GM23338 (cell line): Measurements from ENCODE around the gene LONRF2. TPM values are rescaled to one million over a fixed set of nuclear protein-coding genes. Genes with fewer than 3 reads are reported as not detected.

Experiments
- ATAC-seq: fragments of 200-7000 bp; cut with Tn5 transposase; 3 replicates; pipeline ENCODE4 v1.9.1; 2020
- DNase-seq: peaks from one replicate; pipeline ENCODE4 v3.0.0-alpha.2; 2015; ENCODE audit warnings: low spot score
- H2AFZ ChIP-seq: fragments of 200-600 bp; sonication (generic); 2 replicates; pipeline ENCODE4 v1.8.0; 2016; ENCODE audit warnings: antibody characterized with exemption, mild to moderate bottlenecking, moderate library complexity
- H3F3A ChIP-seq: fragments of 200-600 bp; sonication (generic); replicated peaks from 2 replicates; pipeline ENCODE4 v1.8.0; 2017; ENCODE audit warnings: antibody characterized with exemption, mixed run types, low read depth
- H3K27ac ChIP-seq: fragments of 200-600 bp; sonication (generic); 2 replicates; pipeline ENCODE4 v1.6.1; 2016; ENCODE audit warnings: low read depth
- H3K27me3 ChIP-seq: fragments of 200-600 bp; sonication (generic); 2 replicates; pipeline ENCODE4 v1.8.0; 2016; ENCODE audit warnings: mild to moderate bottlenecking, mixed run types, moderate library complexity; ENCODE audit not compliant: insufficient read depth
- H3K36me3 ChIP-seq: fragments of 200-600 bp; sonication (generic); 2 replicates; pipeline ENCODE4 v1.8.0; 2016; ENCODE audit warnings: mild to moderate bottlenecking; ENCODE audit not compliant: insufficient read depth
- H3K4me1 ChIP-seq: fragments of 200-600 bp; sonication (generic); 2 replicates; pipeline ENCODE4 v1.8.0; 2016; ENCODE audit warnings: mild to moderate bottlenecking, moderate library complexity; ENCODE audit not compliant: insufficient read depth
- H3K4me2 ChIP-seq: fragments of 200-600 bp; sonication (generic); 2 replicates; pipeline ENCODE4 v1.7.1; 2017; ENCODE audit warnings: mixed run types
- H3K4me3 ChIP-seq: fragments of 200-600 bp; sonication (generic); 2 replicates; pipeline ENCODE4 v1.6.1; 2016; ENCODE audit warnings: mixed run types
- H3K79me2 ChIP-seq: fragments of 200-600 bp; sonication (generic); replicated peaks from 2 replicates; pipeline ENCODE4 v1.8.0; 2017; ENCODE audit warnings: mild to moderate bottlenecking; ENCODE audit not compliant: insufficient read depth
- H3K9me2 ChIP-seq: fragments of 200-600 bp; sonication (generic); 2 replicates; pipeline ENCODE4 v1.8.0; 2017; ENCODE audit not compliant: insufficient read depth
- H4K20me1 ChIP-seq: fragments of 200-600 bp; sonication (generic); replicated peaks from 2 replicates; pipeline ENCODE4 v1.8.0; 2017; ENCODE audit warnings: mild to moderate bottlenecking; ENCODE audit not compliant: insufficient read depth
- H3K27ac Mint-ChIP-seq: 2 replicates; pipeline ENCODE4 v1.8.0; 2020; ENCODE audit warnings: inconsistent platforms, mild to moderate bottlenecking, moderate library complexity, mixed read lengths
- H3K27me3 Mint-ChIP-seq: 3 replicates; pipeline ENCODE4 v1.8.0; 2022; ENCODE audit warnings: low read depth, mild to moderate bottlenecking, moderate library complexity, mixed read lengths, inconsistent platforms; ENCODE audit not compliant: insufficient read depth, poor library complexity
- H3K36me3 Mint-ChIP-seq: 3 replicates; pipeline ENCODE4 v1.8.0; 2021; ENCODE audit warnings: low read depth, mild to moderate bottlenecking, inconsistent platforms, moderate library complexity, mixed read lengths
- H3K4me1 Mint-ChIP-seq: 3 replicates; pipeline ENCODE4 v1.8.0; 2020; ENCODE audit warnings: mild to moderate bottlenecking, inconsistent platforms, mixed read lengths
- H3K4me3 Mint-ChIP-seq: 3 replicates; pipeline ENCODE4 v1.8.0; 2021; ENCODE audit warnings: moderate library complexity, mild to moderate bottlenecking, inconsistent platforms, mixed read lengths
- H3K9me3 Mint-ChIP-seq: 3 replicates; pipeline ENCODE4 v1.8.0; 2020; ENCODE audit warnings: moderate library complexity, mild to moderate bottlenecking, inconsistent platforms, mixed read lengths
- CREB1 ChIP-seq: fragments of 250-450 bp; sonication (Bioruptor Pico); IDR thresholded peaks from 2 replicates; pipeline ENCODE4 v1.5.0; 2020; ENCODE audit warnings: low read depth, mild to moderate bottlenecking, moderate library complexity
- CTCF ChIP-seq, 2 experiments: fragments of 200-600 bp in 1 of 2; sonication (generic) in 1 of 2; conservative IDR thresholded peaks; 2 replicates each; pipeline versions ENCODE4 v1.5.1 to v1.6.1; 2016 to 2017; ENCODE audit warnings: antibody characterized with exemption in 2 of 2, low read depth in 2 of 2, mild to moderate bottlenecking in 2 of 2, moderate library complexity in 1 of 2
- EZH2 ChIP-seq: fragments of 200-600 bp; sonication (generic); IDR thresholded peaks from one replicate; pipeline ENCODE4 v1.8.0; 2017; ENCODE audit warnings: antibody characterized with exemption, mild to moderate bottlenecking, low read depth; ENCODE audit not compliant: unreplicated experiment
- EZH2phosphoT487 ChIP-seq: fragments of 200-600 bp; sonication (generic); IDR thresholded peaks from one replicate; pipeline ENCODE4 v1.8.1; 2018; ENCODE audit warnings: antibody characterized with exemption; ENCODE audit not compliant: unreplicated experiment
- JUNB ChIP-seq: IDR thresholded peaks from one replicate; pipeline ENCODE4 v1.6.1; 2016; ENCODE audit warnings: antibody characterized with exemption; ENCODE audit not compliant: unreplicated experiment
- NANOG ChIP-seq: IDR thresholded peaks from 2 replicates; pipeline ENCODE4 v1.6.1; 2016; ENCODE audit warnings: antibody characterized with exemption, borderline replicate concordance
- POLR2AphosphoS5 ChIP-seq: IDR thresholded peaks from 2 replicates; pipeline ENCODE4 v1.6.1; 2016; ENCODE audit warnings: antibody characterized with exemption, low read depth
- STAT1 ChIP-seq: IDR thresholded peaks from one replicate; pipeline ENCODE4 v1.6.1; 2016; ENCODE audit warnings: antibody characterized with exemption; ENCODE audit not compliant: unreplicated experiment
- ZNF114 ChIP-seq: fragments of 250-450 bp; sonication (Bioruptor Pico); IDR thresholded peaks from 2 replicates; pipeline ENCODE4 v1.5.0; 2020; ENCODE audit warnings: mild to moderate bottlenecking, moderate library complexity
- polyA plus RNA-seq: library from polyadenylated mRNA; unstranded; fragments of >200 nt; fragmentation: Nextera tagmentation; extraction: Ambion mirVana; gene quantifications from 2 replicates; pipeline ENCODE4 v1.2.1, GENCODE V29; 2016
- total RNA-seq: library from RNA; depleted of rRNA; stranded (reverse); fragments of >200 nt; shearing (Covaris generic); gene quantifications from 2 replicates; pipeline ENCODE4 v1.2.3, GENCODE V29; 2014
- TF ChIP-seq, protein P1 (sequence below): IDR thresholded peaks from one replicate; pipeline ENCODE4 v1.6.1; 2018; ENCODE audit warnings: antibody characterized with exemption; ENCODE audit not compliant: unreplicated experiment

Gene LONRF2
- total and polyA plus RNA-seq, 2 experiments from 2014 or later: 0.05 to 0.24 TPM

DNA sequence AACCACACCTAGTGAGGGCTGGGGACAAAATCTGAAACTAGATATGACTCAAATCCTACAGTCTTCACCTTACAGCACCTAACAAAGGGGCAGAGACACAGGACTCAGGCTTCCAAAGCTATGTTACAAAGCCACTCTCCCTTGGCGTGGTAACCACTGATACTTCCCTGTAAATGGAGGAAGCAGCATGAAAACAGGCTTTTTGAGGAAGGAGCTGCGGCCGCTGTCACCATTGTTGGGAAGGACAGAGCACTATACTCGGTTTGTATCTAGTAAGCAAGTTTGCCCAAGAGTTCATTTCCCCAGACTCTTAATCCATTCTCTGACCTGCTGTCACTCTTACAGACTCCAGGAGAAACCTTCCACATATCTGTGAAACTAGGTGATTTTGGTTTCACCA, 60.3 kb downstream of the LONRF2 start (continued):
- TF ChIP-seq CTCF (conservative IDR thresholded peaks at IDR 0.05; ENCODE audit: low read depth in 2 of 2) (no peak), EZH2 (no peak), CREB1 (CRISPR knock-in tag) (no peak), POLR2AphosphoS5 (no peak)
- TF ChIP-seq, protein P1, sequence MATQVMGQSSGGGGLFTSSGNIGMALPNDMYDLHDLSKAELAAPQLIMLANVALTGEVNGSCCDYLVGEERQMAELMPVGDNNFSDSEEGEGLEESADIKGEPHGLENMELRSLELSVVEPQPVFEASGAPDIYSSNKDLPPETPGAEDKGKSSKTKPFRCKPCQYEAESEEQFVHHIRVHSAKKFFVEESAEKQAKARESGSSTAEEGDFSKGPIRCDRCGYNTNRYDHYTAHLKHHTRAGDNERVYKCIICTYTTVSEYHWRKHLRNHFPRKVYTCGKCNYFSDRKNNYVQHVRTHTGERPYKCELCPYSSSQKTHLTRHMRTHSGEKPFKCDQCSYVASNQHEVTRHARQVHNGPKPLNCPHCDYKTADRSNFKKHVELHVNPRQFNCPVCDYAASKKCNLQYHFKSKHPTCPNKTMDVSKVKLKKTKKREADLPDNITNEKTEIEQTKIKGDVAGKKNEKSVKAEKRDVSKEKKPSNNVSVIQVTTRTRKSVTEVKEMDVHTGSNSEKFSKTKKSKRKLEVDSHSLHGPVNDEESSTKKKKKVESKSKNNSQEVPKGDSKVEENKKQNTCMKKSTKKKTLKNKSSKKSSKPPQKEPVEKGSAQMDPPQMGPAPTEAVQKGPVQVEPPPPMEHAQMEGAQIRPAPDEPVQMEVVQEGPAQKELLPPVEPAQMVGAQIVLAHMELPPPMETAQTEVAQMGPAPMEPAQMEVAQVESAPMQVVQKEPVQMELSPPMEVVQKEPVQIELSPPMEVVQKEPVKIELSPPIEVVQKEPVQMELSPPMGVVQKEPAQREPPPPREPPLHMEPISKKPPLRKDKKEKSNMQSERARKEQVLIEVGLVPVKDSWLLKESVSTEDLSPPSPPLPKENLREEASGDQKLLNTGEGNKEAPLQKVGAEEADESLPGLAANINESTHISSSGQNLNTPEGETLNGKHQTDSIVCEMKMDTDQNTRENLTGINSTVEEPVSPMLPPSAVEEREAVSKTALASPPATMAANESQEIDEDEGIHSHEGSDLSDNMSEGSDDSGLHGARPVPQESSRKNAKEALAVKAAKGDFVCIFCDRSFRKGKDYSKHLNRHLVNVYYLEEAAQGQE: no peak

DNA sequence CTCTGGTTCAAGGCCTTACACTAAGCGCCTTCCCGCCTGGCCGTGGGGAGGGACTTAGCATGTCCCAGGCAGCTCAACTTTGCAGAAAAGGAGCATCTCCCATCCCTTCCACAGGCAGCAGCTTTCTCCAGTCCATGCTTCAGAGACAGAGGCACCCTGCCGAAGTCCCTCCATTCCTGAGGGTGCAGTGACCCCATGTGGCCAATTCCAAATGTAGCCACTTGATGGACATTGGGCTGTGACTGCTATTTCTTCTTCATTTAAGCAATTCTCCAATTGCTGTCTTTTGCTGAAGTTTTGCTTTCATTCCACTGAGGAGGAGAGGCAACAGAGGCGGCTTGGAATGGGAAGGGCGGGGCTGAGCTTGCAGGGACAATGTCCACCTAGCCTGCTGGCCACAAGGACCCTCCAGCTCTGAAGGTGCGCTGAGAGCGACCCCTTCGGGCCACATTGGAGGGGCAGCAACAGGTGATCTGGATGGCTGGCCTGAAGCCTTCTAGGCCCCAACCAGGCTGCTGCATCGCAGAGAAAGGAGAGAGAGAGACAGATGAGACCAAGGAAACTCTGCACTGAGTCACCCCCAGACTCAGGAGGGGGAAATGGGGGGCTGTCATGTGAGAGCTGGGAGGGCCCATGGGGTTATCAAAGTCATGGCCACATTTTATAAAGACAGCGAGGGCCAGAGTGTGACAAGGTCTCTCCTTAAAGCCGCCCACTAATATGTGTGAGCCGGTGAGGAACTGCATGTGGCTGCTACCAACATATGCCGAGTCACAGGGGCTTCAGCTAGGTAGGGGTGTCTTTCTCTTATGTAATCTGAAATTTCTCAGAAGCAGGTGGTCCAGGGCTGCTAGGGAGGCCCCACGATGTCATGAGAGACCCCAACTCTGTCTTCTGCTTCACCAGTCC, 61.3 kb downstream of the LONRF2 start:
- H3K4me3 ChIP-seq: no peak overlapping the region
- TF ChIP-seq STAT1: no peak
- no peak for TF ChIP-seq POLR2AphosphoS5
- no peak for TF ChIP-seq JUNB
- no peak for TF ChIP-seq ZNF114
- TF ChIP-seq, protein P1: no peak
- TF ChIP-seq EZH2: no peak
- TF ChIP-seq EZH2phosphoT487: no peak
- TF ChIP-seq NANOG: no peak
- peak; percentile 83 to 90 for TF ChIP-seq CTCF (conservative IDR thresholded peaks at IDR 0.05; ENCODE audit: low read depth in 2 of 2)
- H3K4me2 ChIP-seq: no peak overlapping the region
- no peaks in the 10 kb centered on the region for H3K79me2 ChIP-seq
- DNase-seq (peak; percentile 86), ATAC-seq (peak; percentile 91)
- H3K4me1 Mint-ChIP-seq: no peaks in the 10 kb centered on the region; the same call in 1 of the 3 replicates
- H3K4me3 Mint-ChIP-seq: no peak overlapping the region
- H3K9me3 Mint-ChIP-seq: peaks cover 14% of the 10 kb centered on the region; the same call in 2 of the 3 replicates
- H3K36me3 Mint-ChIP-seq: 0 out of 3 replicates have a peak, but pooled peaks cover 4% of the 10 kb centered on the region
- no peaks in the 10 kb centered on the region for H3K36me3 ChIP-seq
- H3K27ac ChIP-seq: no peak overlapping the region
- no peaks in the 10 kb centered on the region for H3K27me3 ChIP-seq
- peaks cover 1% of the 10 kb centered on the region for H3K27me3 Mint-ChIP-seq
- peaks cover 6% of the 10 kb centered on the region; the same call in 1 of the 2 replicates for H3K4me1 ChIP-seq
- H3K9me2 ChIP-seq: no peaks in the 10 kb centered on the region
- 0 out of 2 replicates have a peak overlapping the region, but pooled peaks have one; percentile 81 for H2AFZ ChIP-seq
- no peak overlapping the region for H3K27ac Mint-ChIP-seq
- no peaks in the 10 kb centered on the region for H4K20me1 ChIP-seq
- H3F3A ChIP-seq: no peaks in the 10 kb centered on the region
